Endothelial cell of umbilical vein (primary cell): ENCODE data around the gene ATAD3A.

Experiments
- CTCF ChIP-seq, 2 donors: IDR thresholded peaks; 1 replicate in 1 of 2; 2 replicates in 1 of 2; pipeline ENCODE4 v1.5.1; 2011; ENCODE audit warnings: low read length in 2 of 2, mild to moderate bottlenecking in 2 of 2, moderate library complexity in 2 of 2, control low read depth in 1 of 2, inconsistent platforms in 1 of 2, low read depth in 1 of 2; ENCODE audit not compliant: insufficient read depth in 1 of 2; ENCODE audit errors: extremely low read depth in 1 of 2
- POLR2AphosphoS5 ChIP-seq: IDR thresholded peaks from 2 replicates; pipeline ENCODE4 v1.6.1; 2012; ENCODE audit warnings: low read depth, mild to moderate bottlenecking, control low read depth, low read length, moderate library complexity; ENCODE audit not compliant: insufficient read depth

DNA sequence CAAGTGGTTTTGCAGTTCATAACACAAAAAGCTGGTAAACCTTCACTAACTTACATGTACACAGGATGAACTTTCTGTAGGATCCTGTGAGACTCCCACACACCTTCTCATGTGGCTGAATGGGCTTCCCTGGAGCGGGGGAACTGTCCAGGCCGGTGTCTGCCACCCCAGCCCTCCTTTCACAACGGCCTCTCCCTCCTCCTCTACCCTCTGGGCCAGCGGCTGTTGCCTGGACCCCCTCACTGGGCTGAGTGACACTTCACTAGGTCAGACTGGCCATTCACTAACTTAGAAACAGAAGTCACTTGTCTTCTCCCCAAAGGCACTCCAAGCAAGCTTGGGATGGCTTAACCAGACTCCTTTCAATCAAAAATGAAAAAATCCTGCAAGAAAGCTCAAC, 46.6 kb downstream of the ATAD3A start:
- TF ChIP-seq CTCF (IDR thresholded peaks at IDR 0.05; ENCODE audit: extremely low read depth in 1 of 2, insufficient read depth in 1 of 2, low read depth in 1 of 2, low read length in 2 of 2) (no peak), POLR2AphosphoS5 (no peak)
